Adrenal gland (tissue), 12 donors: ENCODE measurements around the gene APOL1. TPM values are rescaled to one million over a fixed set of nuclear protein-coding genes. Genes with fewer than 3 reads are reported as not detected.

Experiments
- DNase-seq, 7 donors: peaks; one replicate each; pipeline ENCODE4 v3.0.0-alpha.2; 2019 to 2020
- H3K27ac ChIP-seq, 5 donors: fragments of 200-600 bp; sonication (generic) in 4 of 5; 1 replicate in 3 of 5; 2 replicates in 2 of 5; pipeline versions ENCODE4 v1.5.1 to v1.8.0; 2016 to 2020; ENCODE audit warnings: mild to moderate bottlenecking in 1 of 5
- H3K27me3 ChIP-seq: fragments of 200-600 bp; 2 replicates; pipeline ENCODE4 v1.8.0; 2021
- H3K36me3 ChIP-seq, 2 donors: fragments of 200-600 bp; replicated peaks in 1 of 2; 1 replicate in 1 of 2; 2 replicates in 1 of 2; pipeline versions ENCODE4 v1.5.1 to v1.8.0; 2018 to 2022
- H3K4me1 ChIP-seq, 2 donors: fragments of 200-600 bp; replicated peaks in 1 of 2; 1 replicate in 1 of 2; 2 replicates in 1 of 2; pipeline versions ENCODE4 v1.5.1 to v1.8.0; 2018 to 2021
- H3K4me3 ChIP-seq, 4 donors: fragments of 200-600 bp; sonication (generic) in 3 of 4; one replicate each; pipeline ENCODE4 v1.5.1; 2016 to 2018
- H3K9me3 ChIP-seq, 3 donors: fragments of 200-600 bp; sonication (generic) in 1 of 3; replicated peaks in 1 of 3; 1 replicate in 2 of 3; 2 replicates in 1 of 3; pipeline versions ENCODE4 v1.5.1 to v1.8.0; 2016 to 2021
- CTCF ChIP-seq, 6 experiments: fragments of 450-650 bp in 4 of 6; fragments of 200-600 bp in 2 of 6; sonication (generic) in 1 of 6; IDR thresholded peaks; 1 replicate in 5 of 6; 2 replicates in 1 of 6; pipeline versions ENCODE4 v1.5.1 to v1.8.0; 2016 to 2021; ENCODE audit warnings: antibody characterized with exemption in 6 of 6, mild to moderate bottlenecking in 2 of 6, moderate library complexity in 1 of 6
- POLR2A ChIP-seq, 2 donors: fragments of 450-650 bp; IDR thresholded peaks; one replicate each; pipeline ENCODE4 v1.6.1; 2017; ENCODE audit warnings: antibody characterized with exemption in 2 of 2, mild to moderate bottlenecking in 2 of 2, moderate library complexity in 1 of 2
- WGBS, 4 donors: extraction: QIAGEN DNeasy Blood & Tissue Kit in 2 of 4; methylation state at CpG; one replicate each; pipeline versions ENCODE4 v1.1.5 to v1.1.7; 2013 to 2017; 5-methylcytosine and 5-hydroxymethylcytosine counted together
- intact Hi-C, 2 donors: fragments of 100-400 bp; cut with DNase I; formaldehyde crosslinking; loops; one replicate each; pipeline versions ENCODE4 v1.14.1 to v1.15.0; 2022 to 2023
- polyA plus RNA-seq, 3 donors: library from polyadenylated mRNA; stranded (reverse); fragments of 200-250 nt in 2 of 3; fragments of 350-450 nt in 1 of 3; fragmentation: Illumina TruSeq in 1 of 3; extraction: RNeasy Lipid Tissue Mini Kit (QIAGEN cat#74804) in 1 of 3; gene quantifications; one replicate each; pipeline ENCODE4 v1.2.3, GENCODE V29; 2013 to 2014
- total RNA-seq, 9 donors: library from RNA; depleted of rRNA in 4 of 9; stranded (reverse); fragments of >200 nt in 4 of 9; fragments of 120-200 nt in 1 of 9; fragmentation: NEBNext Ultra II Directional in 1 of 9; extraction: Animal tissue kit (Norgen Biotek cat#: 25700) in 1 of 9; gene quantifications; one replicate each; pipeline versions ENCODE4 v1.1.0 to v1.2.4, GENCODE V29; 2013 to 2023
- donor health status: healthy with polysubstance abuse.
- donor health status: Bipolar disorder and iron deficiency.
- donor health status: DM: yes; HTN: yes; CAD: no.
- donor health status: DM: no; HTN: no; CAD: no.
- donor health status: DM: no; HTN: no; CAD: no.
- donor health status: DM: yes; HTN: yes; CAD: no.

APOL1 gene
- total and polyA plus RNA-seq, 12 donors = 2.1 to 39.0 (median 25.5) TPM

GRCh38 chr22:36256478-36256877 lies 3.5 kb downstream of the APOL1 start:
- no peak for TF ChIP-seq POLR2A (IDR thresholded peaks at IDR 0.05)
- no peak for TF ChIP-seq CTCF (IDR thresholded peaks at IDR 0.05)
- Histone ChIP-seq H3K27ac (no peak overlapping the region), H3K36me3 (no peaks in the 10 kb centered on the region), H3K4me3 (no peak overlapping the region), H3K27me3 (no peaks in the 10 kb centered on the region), H3K9me3 (no peaks in the 10 kb centered on the region), H3K4me1 (peaks cover 4 to 39% of the 10 kb centered on the region in 2 donors)
- DNase-seq = peak in 1 of 7 donors; percentile 42
- intact Hi-C loops = no loop called here
- 86 to 95% (median 91%) methylated on average over 3 of the region's 3 CpGs for WGBS, 4 donors

GRCh38 chr22:36257308-36257707 lies 4.4 kb downstream of the APOL1 start:
- no peak overlapping the region for H3K4me3 ChIP-seq
- H3K36me3 ChIP-seq = no peaks in the 10 kb centered on the region
- WGBS, 4 donors = 58 to 75% (median 68%) methylated on average over 6 to 8 of the region's 8 CpGs
- H3K27ac ChIP-seq = no peak overlapping the region
- intact Hi-C loops = no loop called here
- no peak for TF ChIP-seq POLR2A (IDR thresholded peaks at IDR 0.05)
- no peak for TF ChIP-seq CTCF (IDR thresholded peaks at IDR 0.05)
- no peaks in the 10 kb centered on the region for H3K9me3 ChIP-seq
- peaks cover 4 to 39% of the 10 kb centered on the region in 2 donors for H3K4me1 ChIP-seq
- peak in 1 of 7 donors; percentile 25 for DNase-seq
- H3K27me3 ChIP-seq = no peaks in the 10 kb centered on the region

GRCh38 chr22:36257948-36258670 lies 5.2 kb downstream of the APOL1 start:
- Histone ChIP-seq H3K9me3 (no peaks in the 10 kb centered on the region), H3K27me3 (no peaks in the 10 kb centered on the region), H3K36me3 (no peaks in the 10 kb centered on the region), H3K4me3 (no peak overlapping the region), H3K27ac (peak overlapping the region in 2 of 5 donors; percentile 44), H3K4me1 (peaks cover 4 to 39% of the 10 kb centered on the region in 2 donors)
- TF ChIP-seq POLR2A (IDR thresholded peaks at IDR 0.05) (no peak), CTCF (IDR thresholded peaks at IDR 0.05) (no peak)
- WGBS, 4 donors = 86 to 90% (median 88%) methylated on average over 13 of the region's 13 CpGs
- intact Hi-C loops = no loop called here
- DNase-seq = peak in 1 of 7 donors; percentile 36

GRCh38 chr22:36258701-36259614 lies 6.0 kb downstream of the APOL1 start:
- DNase-seq = peak in 2 of 7 donors; percentile 49 to 54
- 50 to 54% (median 54%) methylated on average over 15 to 16 of the region's 16 CpGs for WGBS, 4 donors
- H3K4me3 ChIP-seq = no peak overlapping the region
- peaks cover 4 to 30% of the 10 kb centered on the region in 2 donors for H3K4me1 ChIP-seq
- no peak for TF ChIP-seq POLR2A (IDR thresholded peaks at IDR 0.05)
- TF ChIP-seq CTCF (IDR thresholded peaks at IDR 0.05) = no peak
- no peaks in the 10 kb centered on the region for H3K9me3 ChIP-seq
- no peaks in the 10 kb centered on the region for H3K36me3 ChIP-seq
- no peaks in the 10 kb centered on the region for H3K27me3 ChIP-seq
- H3K27ac ChIP-seq = peak overlapping the region in 2 of 5 donors; percentile 44 to 77
- intact Hi-C loops = no loop called here
